Measurements from ENCODE around the gene ANKFY1. TPM values are rescaled to one million over a fixed set of nuclear protein-coding genes. Genes with fewer than 3 reads are reported as not detected.

Gene ANKFY1, protein sequence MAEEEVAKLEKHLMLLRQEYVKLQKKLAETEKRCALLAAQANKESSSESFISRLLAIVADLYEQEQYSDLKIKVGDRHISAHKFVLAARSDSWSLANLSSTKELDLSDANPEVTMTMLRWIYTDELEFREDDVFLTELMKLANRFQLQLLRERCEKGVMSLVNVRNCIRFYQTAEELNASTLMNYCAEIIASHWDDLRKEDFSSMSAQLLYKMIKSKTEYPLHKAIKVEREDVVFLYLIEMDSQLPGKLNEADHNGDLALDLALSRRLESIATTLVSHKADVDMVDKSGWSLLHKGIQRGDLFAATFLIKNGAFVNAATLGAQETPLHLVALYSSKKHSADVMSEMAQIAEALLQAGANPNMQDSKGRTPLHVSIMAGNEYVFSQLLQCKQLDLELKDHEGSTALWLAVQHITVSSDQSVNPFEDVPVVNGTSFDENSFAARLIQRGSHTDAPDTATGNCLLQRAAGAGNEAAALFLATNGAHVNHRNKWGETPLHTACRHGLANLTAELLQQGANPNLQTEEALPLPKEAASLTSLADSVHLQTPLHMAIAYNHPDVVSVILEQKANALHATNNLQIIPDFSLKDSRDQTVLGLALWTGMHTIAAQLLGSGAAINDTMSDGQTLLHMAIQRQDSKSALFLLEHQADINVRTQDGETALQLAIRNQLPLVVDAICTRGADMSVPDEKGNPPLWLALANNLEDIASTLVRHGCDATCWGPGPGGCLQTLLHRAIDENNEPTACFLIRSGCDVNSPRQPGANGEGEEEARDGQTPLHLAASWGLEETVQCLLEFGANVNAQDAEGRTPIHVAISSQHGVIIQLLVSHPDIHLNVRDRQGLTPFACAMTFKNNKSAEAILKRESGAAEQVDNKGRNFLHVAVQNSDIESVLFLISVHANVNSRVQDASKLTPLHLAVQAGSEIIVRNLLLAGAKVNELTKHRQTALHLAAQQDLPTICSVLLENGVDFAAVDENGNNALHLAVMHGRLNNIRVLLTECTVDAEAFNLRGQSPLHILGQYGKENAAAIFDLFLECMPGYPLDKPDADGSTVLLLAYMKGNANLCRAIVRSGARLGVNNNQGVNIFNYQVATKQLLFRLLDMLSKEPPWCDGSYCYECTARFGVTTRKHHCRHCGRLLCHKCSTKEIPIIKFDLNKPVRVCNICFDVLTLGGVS
- 49.6 and 49.8 TPM in 2 replicates for total RNA-seq

DNA sequence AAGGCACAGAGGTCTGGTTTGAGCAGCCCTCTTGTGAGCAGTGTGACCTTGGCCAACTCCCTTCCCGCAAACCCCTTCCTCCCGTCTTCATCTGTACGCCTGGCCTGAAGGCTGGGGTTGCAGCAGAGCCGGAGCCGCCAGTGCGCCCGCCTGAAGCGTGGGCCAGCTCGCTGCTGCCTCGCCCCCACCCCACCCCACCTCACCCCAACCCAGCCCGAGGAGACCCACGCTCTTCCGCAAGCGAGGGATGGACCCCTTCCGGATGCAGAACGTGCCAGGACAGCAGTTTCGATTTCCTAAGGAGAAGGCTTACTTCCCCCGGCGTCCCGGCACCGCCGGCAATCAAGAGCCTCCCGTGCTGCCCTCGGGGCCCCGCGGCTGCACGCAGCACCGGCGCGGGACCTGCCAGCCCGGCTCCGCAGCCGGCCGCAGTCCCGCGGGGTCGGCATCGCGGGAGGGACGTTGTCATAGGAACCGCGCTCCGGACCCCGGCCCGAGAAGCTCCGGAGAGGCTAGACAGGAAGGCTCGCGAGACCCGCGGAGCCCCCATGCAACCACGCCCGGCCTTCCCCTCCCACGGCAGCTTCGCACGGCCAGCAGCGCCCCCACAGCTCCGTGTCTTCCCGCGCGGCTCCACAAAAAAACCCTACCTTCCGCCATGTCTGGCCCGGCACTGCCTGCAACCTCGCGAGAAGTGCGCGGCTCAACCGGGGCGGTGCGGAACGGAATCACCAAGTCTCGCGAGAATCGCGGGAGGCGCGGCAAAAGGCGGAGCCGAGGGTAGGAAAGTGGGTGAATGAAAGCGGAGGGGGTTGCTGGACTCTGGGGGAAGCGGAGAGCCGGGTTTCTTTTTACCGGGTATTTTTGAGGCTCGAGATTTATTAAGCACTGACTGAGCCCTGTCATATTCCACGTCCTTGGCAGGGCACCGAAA is at the start of gene ANKFY1:
TSS of gene ANKFY1 (minus strand) at position 698 of the 934 bp plus-strand sequence. CDS start at position 660, 38 bp downstream.

Other genes starting within 250 kb of the ANKFY1 start
- gene ZZEF1, start 120.9 kb downstream of the ANKFY1 start, total RNA-seq = 29.5 and 36.3 TPM in 2 replicates
- 25.6 and 26.7 TPM in 2 replicates for gene CYB5D2, start 120.8 kb downstream of the ANKFY1 start, total RNA-seq
- gene UBE2G1, start 102.7 kb upstream of the ANKFY1 start, total RNA-seq = 24.6 and 27.1 TPM in 2 replicates
- gene SPNS3, start 170.0 kb upstream of the ANKFY1 start, total RNA-seq = not detected in 2 replicates
- gene SPNS2, start 234.9 kb upstream of the ANKFY1 start, total RNA-seq = 0.11 TPM in 1 of 2 replicates, not detected in the other

All from uterine smooth muscle cell (primary cell).